A673 (cell line): ENCODE results near the gene POLDIP3.

Source experiments
- EZH2 ChIP-seq: fragments of 200-600 bp; sonication (generic); IDR thresholded peaks from 2 replicates; pipeline ENCODE4 v1.6.1; 2017; ENCODE audit warnings: borderline replicate concordance, low read depth, mild to moderate bottlenecking, mixed read lengths, antibody characterized with exemption, low read length; ENCODE audit not compliant: poor library complexity, severe bottlenecking
- TF ChIP-seq, protein P1 (sequence below): fragments of 300-800, 200-600 bp; sonication (generic); conservative IDR thresholded peaks from 2 replicates; pipeline ENCODE4 v1.5.1; 2017; ENCODE audit warnings: low read depth, mild to moderate bottlenecking, antibody characterized with exemption, low read length, moderate library complexity, mixed read lengths

DNA sequence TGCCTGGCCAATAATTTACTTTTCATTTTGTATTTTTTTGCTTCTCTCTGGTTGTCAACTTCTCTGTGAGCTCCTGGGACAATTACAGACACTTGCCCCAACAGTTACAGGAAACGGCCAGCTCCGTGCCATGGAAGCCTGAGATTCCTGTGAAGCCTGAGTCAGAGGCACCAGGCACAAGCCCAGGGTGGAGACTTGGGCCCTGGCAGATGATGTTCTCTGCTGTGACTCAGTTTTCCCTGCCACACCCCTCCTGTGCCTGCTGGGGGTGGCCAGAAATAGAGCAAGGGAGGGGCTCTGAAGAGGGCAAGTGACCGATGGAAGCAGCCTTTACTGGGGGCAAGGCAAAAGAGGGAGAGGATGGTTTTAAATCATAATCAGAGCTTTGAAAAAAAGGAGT, 20.8 kb upstream of the POLDIP3 start:
- TF ChIP-seq, protein P1, sequence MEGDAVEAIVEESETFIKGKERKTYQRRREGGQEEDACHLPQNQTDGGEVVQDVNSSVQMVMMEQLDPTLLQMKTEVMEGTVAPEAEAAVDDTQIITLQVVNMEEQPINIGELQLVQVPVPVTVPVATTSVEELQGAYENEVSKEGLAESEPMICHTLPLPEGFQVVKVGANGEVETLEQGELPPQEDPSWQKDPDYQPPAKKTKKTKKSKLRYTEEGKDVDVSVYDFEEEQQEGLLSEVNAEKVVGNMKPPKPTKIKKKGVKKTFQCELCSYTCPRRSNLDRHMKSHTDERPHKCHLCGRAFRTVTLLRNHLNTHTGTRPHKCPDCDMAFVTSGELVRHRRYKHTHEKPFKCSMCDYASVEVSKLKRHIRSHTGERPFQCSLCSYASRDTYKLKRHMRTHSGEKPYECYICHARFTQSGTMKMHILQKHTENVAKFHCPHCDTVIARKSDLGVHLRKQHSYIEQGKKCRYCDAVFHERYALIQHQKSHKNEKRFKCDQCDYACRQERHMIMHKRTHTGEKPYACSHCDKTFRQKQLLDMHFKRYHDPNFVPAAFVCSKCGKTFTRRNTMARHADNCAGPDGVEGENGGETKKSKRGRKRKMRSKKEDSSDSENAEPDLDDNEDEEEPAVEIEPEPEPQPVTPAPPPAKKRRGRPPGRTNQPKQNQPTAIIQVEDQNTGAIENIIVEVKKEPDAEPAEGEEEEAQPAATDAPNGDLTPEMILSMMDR, result no peak
- no peak for TF ChIP-seq EZH2
